ENCODE results near the gene C6orf141.

GRCh38 chr6:49553384-49553783, 2.9 kb downstream of the C6orf141 start:
- TF ChIP-seq SIN3A (IDR thresholded peaks at IDR 0.05; ENCODE audit: borderline replicate concordance, insufficient read depth, low read depth, low read length) (no peak), CTCF (IDR thresholded peaks at IDR 0.05) (no peak)
